Heart left ventricle (tissue), 13 donors: ENCODE data around the gene CILP2.

Experiments
- POLR2A ChIP-seq, 2 donors: fragments of 450-650 bp; IDR thresholded peaks; one replicate each; pipeline ENCODE4 v1.6.1; 2017; ENCODE audit warnings: antibody characterized with exemption in 2 of 2, mild to moderate bottlenecking in 2 of 2, moderate library complexity in 2 of 2
- TF ChIP-seq, protein P1 (sequence below), 12 donors: fragments of 200-600 bp; sonication (generic) in 4 of 12; IDR thresholded peaks; one replicate each; pipeline versions ENCODE4 v1.5.0 to v1.8.0; 2018 to 2022; ENCODE audit warnings: antibody characterized with exemption in 12 of 12, mild to moderate bottlenecking in 5 of 12
- donor health status: ischemic (EF 13 %, LVEDD 7.1; RV severe dilation, severe dysfunction).
- donor health status: DM: no; HTN: yes; CAD: no.
- donor health status: DM: no; HTN: no; CAD: no.
- donor health status: ischemic (EF 25% LVEDD 6.9; RV normal size, moderate dysfunction).
- donor health status: ischemic (EF 25% LVEDD 5.7; RV mildly dilated, moderate dysfunction).
- donor health status: ischemic (EF 35%, LVEDD 5.7; RV mildly dilated, moderate dysfunction).
- donor health status: nonischemic (EF 11% LVEDD 7.7; RV severe dilation, severe dysfunction).
- donor health status: DM: yes; HTN: yes; CAD: no.
- donor health status: PGD.
- donor health status: ischemic (EF 29% LVEDD 5.4; RV normal size, mild dysfunction).
- donor health status: nonischemic (EF 23%, LVEDD 6.1; RV moderate dilation, normal function).

DNA sequence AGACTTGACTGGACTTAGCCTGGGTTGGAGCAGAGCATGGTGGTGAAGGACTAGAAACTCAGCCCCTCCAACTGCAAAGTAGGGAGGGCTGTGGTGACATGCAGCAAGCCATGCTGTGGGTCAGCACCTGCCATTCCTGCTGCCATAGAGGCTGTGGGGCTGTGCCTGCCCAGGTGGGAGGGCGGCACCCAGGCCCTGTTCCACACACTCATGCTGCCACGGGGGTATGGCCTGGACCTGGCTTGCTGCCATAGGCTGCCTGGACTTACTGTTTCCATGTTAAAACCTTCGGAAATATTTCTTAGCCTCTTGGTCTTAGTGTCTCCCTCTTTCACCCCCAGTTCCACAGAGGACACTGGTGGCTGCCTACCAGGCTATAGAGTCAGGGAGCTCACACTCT lies 29.3 kb downstream of the CILP2 start:
- TF ChIP-seq, protein P1, sequence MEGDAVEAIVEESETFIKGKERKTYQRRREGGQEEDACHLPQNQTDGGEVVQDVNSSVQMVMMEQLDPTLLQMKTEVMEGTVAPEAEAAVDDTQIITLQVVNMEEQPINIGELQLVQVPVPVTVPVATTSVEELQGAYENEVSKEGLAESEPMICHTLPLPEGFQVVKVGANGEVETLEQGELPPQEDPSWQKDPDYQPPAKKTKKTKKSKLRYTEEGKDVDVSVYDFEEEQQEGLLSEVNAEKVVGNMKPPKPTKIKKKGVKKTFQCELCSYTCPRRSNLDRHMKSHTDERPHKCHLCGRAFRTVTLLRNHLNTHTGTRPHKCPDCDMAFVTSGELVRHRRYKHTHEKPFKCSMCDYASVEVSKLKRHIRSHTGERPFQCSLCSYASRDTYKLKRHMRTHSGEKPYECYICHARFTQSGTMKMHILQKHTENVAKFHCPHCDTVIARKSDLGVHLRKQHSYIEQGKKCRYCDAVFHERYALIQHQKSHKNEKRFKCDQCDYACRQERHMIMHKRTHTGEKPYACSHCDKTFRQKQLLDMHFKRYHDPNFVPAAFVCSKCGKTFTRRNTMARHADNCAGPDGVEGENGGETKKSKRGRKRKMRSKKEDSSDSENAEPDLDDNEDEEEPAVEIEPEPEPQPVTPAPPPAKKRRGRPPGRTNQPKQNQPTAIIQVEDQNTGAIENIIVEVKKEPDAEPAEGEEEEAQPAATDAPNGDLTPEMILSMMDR (IDR thresholded peaks at IDR 0.05) = no peak
- no peak for TF ChIP-seq POLR2A (IDR thresholded peaks at IDR 0.05)
